Mucosa of rectum (tissue), 2 donors: ENCODE data around the gene AMZ1.
"Not testable (repeated sequence)": the region's sequence is repeated elsewhere in the genome, so short reads cannot be mapped to it uniquely, and the experiment has no call there.

Source experiments
- H3K27ac ChIP-seq, 2 donors: one replicate each; pipeline ENCODE4 v1.7.0; 2013; ENCODE audit warnings: inconsistent platforms in 2 of 2, low read depth in 2 of 2, low read length in 2 of 2
- H3K27me3 ChIP-seq, 2 donors: one replicate each; pipeline ENCODE4 v1.7.0; 2013; ENCODE audit warnings: low read length in 2 of 2; ENCODE audit not compliant: control insufficient read depth in 2 of 2, insufficient read depth in 2 of 2
- H3K36me3 ChIP-seq, 2 donors: one replicate each; pipeline ENCODE4 v1.7.0; 2013; ENCODE audit warnings: low read length in 2 of 2; ENCODE audit not compliant: control insufficient read depth in 2 of 2, insufficient read depth in 2 of 2
- H3K4me1 ChIP-seq, 2 donors: one replicate each; pipeline ENCODE4 v1.7.0; 2013; ENCODE audit warnings: low read length in 2 of 2, mild to moderate bottlenecking in 1 of 2; ENCODE audit not compliant: control insufficient read depth in 2 of 2, insufficient read depth in 2 of 2
- H3K4me3 ChIP-seq, 2 donors: one replicate each; pipeline ENCODE4 v1.7.0; 2013; ENCODE audit warnings: low read length in 2 of 2
- H3K9ac ChIP-seq, 2 donors: one replicate each; pipeline ENCODE4 v1.7.0; 2013; ENCODE audit warnings: low read length in 2 of 2, low read depth in 1 of 2, mild to moderate bottlenecking in 1 of 2
- H3K9me3 ChIP-seq, 2 donors: one replicate each; pipeline ENCODE4 v1.7.0; 2013; ENCODE audit warnings: low read length in 2 of 2; ENCODE audit not compliant: control insufficient read depth in 2 of 2
- donor health status: healthy.
- donor health status: Normal muscosa, but diverticular disease.

Gene AMZ1

DNA sequence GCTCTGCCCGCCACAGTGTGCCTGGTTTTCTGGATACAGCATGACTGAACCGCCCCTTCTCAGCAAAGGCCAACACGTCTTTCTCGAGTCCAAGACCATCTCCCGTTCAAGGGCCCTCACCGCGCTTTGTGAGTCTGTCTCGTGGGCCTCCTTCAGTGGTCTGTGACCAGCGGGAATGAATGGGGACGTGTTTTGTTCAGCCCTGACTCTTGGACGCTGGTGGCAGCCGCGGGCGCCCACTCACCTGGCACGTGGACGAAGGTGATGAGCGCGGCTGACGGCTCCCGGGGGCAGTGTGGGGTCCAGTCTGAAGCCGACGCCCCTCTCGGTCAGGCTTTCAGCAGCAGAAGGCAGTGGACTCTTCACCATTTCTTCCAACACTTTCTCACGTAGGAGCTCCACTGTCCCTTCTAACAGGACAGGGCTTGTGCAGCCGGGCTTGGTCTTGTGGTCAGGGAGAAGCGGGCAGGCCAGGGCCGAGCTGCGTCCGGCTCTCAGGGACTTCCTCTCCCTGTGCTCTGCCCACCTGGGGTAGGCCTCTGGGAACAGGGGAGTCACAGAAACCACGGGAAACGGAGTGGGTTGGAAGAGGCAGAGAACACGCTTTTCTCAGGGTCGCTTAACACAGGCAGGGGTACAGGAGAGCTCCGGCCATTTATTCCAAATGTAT lies 30.4 kb downstream of the AMZ1 start:
- Histone ChIP-seq H3K4me1 (peaks cover 18 to 19% of the 10 kb centered on the region in 2 donors), H3K27me3 (no peaks in the 10 kb centered on the region), H3K27ac (peak overlapping the region in 1 of 2 donors; percentile 77)

DNA sequence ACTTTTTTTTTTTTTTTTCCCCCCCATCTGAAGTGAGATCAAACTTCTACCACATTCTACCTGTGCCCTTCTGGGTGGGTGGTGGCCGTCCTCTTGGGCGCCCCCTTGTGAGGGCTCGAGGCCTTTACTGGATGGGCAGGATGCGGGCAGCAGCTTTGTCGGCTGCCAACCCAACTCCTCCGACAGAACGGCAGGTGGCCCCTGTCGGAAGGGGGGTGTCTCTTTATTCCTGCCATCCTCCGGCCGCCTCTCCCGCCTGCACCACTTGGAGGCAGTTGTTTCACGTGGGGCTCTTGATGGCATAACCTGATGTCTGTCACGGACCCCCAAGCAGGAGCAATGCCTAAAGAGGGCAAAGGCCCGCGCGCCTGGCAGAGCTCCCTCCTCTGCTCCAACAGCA lies 31.0 kb downstream of the AMZ1 start:
- no peaks in the 10 kb centered on the region for H3K27me3 ChIP-seq
- no peak overlapping the region for H3K27ac ChIP-seq
- H3K4me3 ChIP-seq: no peak overlapping the region
- H3K9me3 ChIP-seq: no peaks in the 10 kb centered on the region
- peaks cover 18 to 19% of the 10 kb centered on the region in 2 donors for H3K4me1 ChIP-seq
- H3K36me3 ChIP-seq: no peaks in the 10 kb centered on the region
- H3K9ac ChIP-seq: no peak overlapping the region

More for the DNA sequence above, 30.4 kb downstream of the AMZ1 start:
- Histone ChIP-seq H3K4me3 (no peak overlapping the region), H3K36me3 (no peaks in the 10 kb centered on the region), H3K9ac (no peak overlapping the region), H3K9me3 (no peaks in the 10 kb centered on the region)

DNA sequence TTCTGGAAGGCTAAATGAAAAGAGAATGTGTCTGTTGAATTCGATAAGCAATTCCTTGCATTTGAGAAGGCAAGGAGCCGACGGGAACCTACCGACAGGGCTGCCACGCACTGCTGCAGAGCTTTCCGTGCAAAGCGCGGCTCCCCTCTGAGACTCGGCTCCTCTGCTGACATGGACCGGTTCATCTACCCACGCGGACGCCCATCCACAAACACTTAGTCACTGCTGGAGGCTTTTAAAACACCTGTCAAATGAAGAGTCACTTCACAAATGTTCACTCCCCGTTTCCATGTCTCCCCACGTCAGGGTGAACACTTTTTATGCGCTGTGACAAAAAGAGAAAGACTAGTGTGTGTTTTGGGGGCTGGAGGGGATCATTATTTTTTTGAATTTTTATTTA lies 32.0 kb downstream of the AMZ1 start:
- H3K36me3 ChIP-seq: no peaks in the 10 kb centered on the region

DNA sequence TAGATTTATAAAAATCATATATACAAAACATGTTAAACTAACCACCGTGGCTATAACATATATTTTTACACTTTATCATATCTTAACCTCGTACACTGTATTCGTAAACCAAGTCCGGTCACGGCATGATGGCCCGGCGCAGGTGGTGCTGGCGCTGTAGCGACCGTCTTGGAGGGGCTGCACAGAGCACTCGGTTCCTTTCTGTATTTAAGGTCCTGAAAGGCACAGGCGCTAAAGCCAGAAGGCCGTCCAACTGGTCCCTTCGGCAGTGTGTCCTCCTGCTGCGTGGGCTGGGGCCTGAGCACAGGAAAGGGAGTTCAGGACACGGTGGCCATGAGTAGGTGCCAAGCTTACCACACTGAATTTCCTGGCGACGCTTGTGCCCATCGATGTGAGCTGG lies 33.8 kb downstream of the AMZ1 start:
- Histone ChIP-seq H3K27me3 (no peaks in the 10 kb centered on the region), H3K36me3 (peaks cover 9% of the 10 kb centered on the region in 2 donors), H3K4me3 (no peak overlapping the region), H3K4me1 (peaks cover 13 to 14% of the 10 kb centered on the region in 2 donors), H3K27ac (no peak overlapping the region), H3K9ac (no peak overlapping the region), H3K9me3 (no peaks in the 10 kb centered on the region)

More for the DNA sequence above, 32.0 kb downstream of the AMZ1 start:
- Histone ChIP-seq H3K4me3 (no peak overlapping the region), H3K9ac (no peak overlapping the region), H3K27me3 (no peaks in the 10 kb centered on the region), H3K4me1 (peaks cover 18 to 19% of the 10 kb centered on the region in 2 donors), H3K9me3 (no peaks in the 10 kb centered on the region), H3K27ac (no peak overlapping the region)

DNA sequence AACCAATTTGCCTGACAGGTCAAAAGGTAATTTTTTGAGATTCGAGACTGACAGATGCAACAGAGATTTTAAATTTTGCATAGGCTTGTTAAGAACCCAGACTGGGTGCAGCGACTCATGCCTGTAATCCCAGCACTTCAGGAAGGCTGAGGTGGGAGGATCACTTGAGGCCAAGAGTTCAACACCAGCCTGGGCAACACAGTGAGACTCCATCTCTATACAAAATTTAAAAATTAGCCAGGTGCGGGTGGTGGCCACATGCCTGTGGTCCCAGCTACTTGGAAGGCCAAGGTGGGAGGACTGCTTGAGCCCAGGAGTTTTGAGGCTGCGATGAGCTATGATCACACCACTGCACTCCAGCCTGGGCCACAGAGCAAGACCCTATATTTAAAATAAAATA lies 34.6 kb downstream of the AMZ1 start:
- Histone ChIP-seq H3K4me3 (no peak overlapping the region), H3K4me1 (peaks cover 6 to 8% of the 10 kb centered on the region in 2 donors), H3K27me3 (no peaks in the 10 kb centered on the region), H3K27ac (no peak overlapping the region), H3K36me3 (peaks cover 9% of the 10 kb centered on the region in 2 donors), H3K9ac (no peak overlapping the region), H3K9me3 (no peaks in the 10 kb centered on the region)

DNA sequence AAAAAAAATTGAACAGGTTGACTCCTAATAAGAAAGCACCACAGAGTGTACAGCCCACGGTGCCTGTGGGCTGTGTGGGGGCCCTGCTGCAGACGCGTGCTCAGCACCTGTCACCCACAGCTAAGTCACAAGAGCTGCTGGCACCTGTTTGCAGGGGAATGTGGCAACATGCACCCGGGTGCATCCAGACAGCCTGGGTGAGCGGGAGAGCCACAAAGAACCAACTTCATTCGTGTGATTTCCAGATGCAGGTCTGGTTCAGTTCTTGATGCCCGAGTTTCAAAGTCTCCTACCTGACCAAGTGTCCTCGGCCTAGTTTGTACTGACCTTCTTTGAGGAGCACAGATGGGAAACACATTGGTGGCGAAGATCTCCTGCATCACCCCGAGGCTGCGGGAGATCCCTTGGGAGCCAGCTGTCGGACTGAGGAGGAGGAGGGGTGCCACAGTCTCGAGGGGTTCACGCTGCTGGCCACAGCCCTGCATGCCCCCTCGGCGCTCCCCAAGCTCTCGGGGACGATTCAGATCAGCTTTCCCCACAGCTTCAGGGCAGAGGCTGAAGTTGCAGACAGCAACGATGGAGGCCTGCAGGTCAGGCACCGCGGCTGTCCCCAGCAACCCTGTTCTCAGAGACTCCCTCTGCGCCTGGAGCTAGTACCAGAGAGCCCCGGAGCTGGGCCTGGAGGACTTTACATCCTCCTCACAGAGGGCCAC lies 35.3 kb downstream of the AMZ1 start:
- Histone ChIP-seq H3K27me3 (no peaks in the 10 kb centered on the region), H3K36me3 (peaks cover 9% of the 10 kb centered on the region in 2 donors), H3K4me1 (peaks cover 0 to 1% of the 10 kb centered on the region in 2 donors), H3K9ac (no peak overlapping the region), H3K4me3 (no peak overlapping the region), H3K9me3 (no peaks in the 10 kb centered on the region), H3K27ac (no peak overlapping the region)

DNA sequence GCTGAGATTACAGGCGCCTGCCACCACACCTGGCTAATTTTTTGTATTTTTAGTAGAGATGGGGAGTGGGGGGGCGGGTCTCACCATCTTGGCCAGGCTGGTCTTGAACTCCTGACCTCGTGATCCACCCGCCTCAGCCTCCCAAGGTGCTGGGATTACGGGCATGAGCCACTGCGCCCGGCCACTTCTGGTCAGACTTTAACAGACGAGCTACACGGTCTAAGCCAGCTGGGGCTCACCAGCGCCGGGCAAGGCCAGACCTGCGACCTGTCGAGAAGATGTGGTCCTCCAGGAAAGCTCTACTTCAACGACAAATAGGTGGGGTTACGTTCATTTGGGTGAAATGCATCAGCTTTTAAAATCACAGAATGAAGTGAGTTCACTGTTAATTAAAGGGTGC lies 36.0 kb downstream of the AMZ1 start:
- not testable (repeated sequence) for H3K27me3 ChIP-seq, H3K4me3 ChIP-seq, H3K9ac ChIP-seq, H3K36me3 ChIP-seq, H3K27ac ChIP-seq, H3K4me1 ChIP-seq, H3K9me3 ChIP-seq

DNA sequence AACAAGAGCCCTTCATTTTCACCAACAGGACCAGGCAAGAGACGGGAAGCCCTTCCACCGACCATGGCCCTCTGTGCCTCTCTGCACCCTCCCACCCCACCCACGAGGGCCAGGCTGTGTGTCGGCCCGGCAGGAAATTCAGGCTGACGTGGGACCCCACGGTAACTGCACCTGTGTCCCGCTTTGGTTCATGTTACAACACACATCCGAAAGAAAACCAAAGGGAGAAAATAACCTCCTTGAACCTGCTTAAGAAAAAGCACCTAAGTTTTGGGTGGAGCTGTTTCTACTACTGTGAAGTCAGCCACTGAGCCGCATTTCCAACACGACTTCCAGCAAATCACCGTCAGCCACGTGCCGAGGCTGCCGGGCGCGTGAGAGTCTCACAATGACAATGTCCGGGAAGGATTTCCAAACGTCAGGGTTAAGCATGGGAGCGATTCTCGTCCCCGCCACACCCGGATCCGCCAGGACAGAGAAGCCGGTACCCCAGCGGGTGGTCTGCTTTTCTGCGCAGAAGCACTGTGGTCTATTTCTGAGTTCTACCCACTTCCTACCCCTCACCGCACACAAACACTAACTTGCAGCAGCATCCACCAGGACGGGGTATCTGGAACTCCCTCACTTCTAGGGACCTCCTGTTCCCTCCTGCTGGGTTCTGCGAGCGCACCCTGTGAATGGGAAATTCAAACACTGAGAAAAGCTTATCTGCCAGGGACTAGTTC lies 36.6 kb downstream of the AMZ1 start:
- Histone ChIP-seq H3K9ac (no peak overlapping the region), H3K27me3 (no peaks in the 10 kb centered on the region), H3K4me3 (no peak overlapping the region), H3K36me3 (peaks cover 9% of the 10 kb centered on the region in 2 donors), H3K9me3 (no peaks in the 10 kb centered on the region), H3K4me1 (peaks cover 0 to 3% of the 10 kb centered on the region in 2 donors), H3K27ac (no peak overlapping the region)

DNA sequence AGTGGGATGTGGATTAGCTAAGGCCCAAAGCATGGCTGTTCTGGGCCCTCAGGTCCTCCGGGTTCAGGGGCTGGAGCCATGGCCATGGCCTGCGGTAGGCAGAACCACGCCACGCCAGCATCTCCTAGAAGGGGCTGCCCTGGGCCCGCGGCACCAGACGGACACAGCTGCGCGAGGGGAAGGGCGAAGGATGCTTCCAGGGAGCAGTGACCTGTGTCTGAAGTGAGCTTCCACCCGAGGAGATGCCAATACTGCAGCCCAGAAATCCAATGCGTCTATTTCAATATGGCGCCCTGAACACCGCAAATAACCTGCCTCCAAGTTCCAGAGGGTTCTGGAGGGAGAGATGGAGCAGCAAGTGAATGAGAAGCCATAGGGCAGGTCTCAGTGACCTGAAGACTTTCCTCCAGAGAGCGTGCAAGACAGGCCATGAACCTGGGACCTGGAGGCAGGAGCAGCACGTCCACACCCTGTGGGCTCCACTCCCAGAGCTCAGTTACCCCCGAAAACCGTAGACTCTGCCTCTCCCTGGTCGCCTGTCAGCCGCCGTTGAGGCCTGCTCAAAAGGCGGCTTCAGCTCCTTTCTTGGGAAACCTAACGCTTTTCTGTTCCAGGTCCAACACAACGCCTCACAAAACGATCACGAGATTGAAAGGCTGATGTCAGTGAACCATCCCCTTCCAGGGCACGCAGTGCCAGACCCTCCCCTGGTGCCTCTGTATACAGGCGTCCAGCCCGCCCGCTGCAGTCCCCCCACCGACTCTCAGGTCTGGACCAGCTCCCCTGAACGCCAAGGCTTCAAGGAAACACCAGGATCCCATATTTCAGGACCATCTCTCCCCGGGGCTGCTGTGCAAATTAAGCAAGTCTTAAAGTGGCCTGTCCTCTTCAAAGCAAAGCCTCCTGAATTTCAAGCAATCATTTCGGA lies 37.4 kb downstream of the AMZ1 start:
- H3K27ac ChIP-seq: no peak overlapping the region
- H3K36me3 ChIP-seq: peaks cover 13% of the 10 kb centered on the region in 2 donors

More for the DNA sequence above, 37.4 kb downstream of the AMZ1 start:
- Histone ChIP-seq H3K9ac (no peak overlapping the region), H3K9me3 (no peaks in the 10 kb centered on the region), H3K4me1 (peaks cover 0 to 3% of the 10 kb centered on the region in 2 donors), H3K4me3 (no peak overlapping the region), H3K27me3 (no peaks in the 10 kb centered on the region)
